Stimulated activated memory B cell treated with anti-CD40 and anti-IgM and Interleukin-4, amounts not matched to agents 10 μg/mL and 1 μg/mL and 100 μg/mL, for 72 hours (primary cell): ENCODE measurements around the gene TSNAX.
"Not testable (repeated sequence)": the region's sequence is repeated elsewhere in the genome, so short reads cannot be mapped to it uniquely, and the experiment has no call there.

Experiments used
- ATAC-seq: fragments of 150-1000 bp; cut with Tn5 transposase; 2 replicates; pipeline ENCODE4 v1.10.0; 2021
- H3K27ac Mint-ChIP-seq: one replicate; pipeline ENCODE4 v1.8.0; 2022; ENCODE audit warnings: mild to moderate bottlenecking, mixed read lengths
- H3K27me3 Mint-ChIP-seq: one replicate; pipeline ENCODE4 v1.8.0; 2022; ENCODE audit warnings: mixed read lengths
- H3K36me3 Mint-ChIP-seq: one replicate; pipeline ENCODE4 v1.8.0; 2022; ENCODE audit warnings: mixed read lengths
- H3K4me1 Mint-ChIP-seq: one replicate; pipeline ENCODE4 v1.8.0; 2022; ENCODE audit warnings: mixed read lengths
- H3K4me3 Mint-ChIP-seq: one replicate; pipeline ENCODE4 v1.8.0; 2022; ENCODE audit warnings: mild to moderate bottlenecking, moderate library complexity, mixed read lengths
- H3K9me3 Mint-ChIP-seq: one replicate; pipeline ENCODE4 v1.8.0; 2022; ENCODE audit warnings: mixed read lengths

TSNAX gene

DNA sequence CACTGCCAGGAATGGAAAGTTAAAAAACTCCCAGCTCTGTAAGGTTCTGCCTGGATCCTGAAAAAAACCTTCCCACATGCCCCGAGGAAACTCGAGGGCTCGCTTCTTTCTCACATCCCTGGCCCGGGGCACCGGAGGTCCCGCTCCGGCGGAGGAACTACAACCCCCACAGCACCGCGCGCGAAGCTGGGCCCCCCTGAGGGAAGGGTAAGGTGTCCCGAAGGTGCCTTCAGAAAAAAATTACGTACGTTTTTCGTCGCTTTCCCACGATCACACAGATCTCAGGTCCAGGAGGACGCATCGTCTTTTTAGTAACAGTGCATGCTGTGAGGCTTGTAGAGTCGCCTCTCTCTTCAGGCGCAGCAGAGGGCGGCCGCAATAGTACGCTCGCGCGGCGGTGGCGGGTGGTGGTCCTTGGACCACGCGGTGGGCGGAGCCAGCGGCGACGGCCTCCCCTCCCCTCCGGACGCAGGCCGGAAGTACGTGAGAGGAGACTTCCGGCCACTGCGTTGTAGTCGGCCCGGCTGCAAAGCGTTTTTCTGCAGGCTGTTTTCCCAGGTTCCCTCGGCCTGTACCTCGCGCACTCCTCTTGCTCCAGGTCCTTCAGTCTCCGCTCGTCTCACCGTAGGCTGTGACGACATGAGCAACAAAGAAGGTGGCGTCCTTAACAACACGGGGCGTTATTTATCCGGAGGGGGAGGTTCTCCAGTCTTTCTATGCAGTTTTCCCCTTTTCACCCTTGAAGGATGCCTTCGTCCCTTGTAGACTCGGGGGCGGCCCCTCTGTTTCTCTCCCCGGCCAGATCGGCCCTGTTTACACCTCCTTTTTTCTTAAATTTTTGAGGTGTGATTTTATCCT, at the start of gene TSNAX:
Gene TSNAX (plus strand): TSS at position 498 of the 858 bp plus-strand sequence. CDS start 142 bp downstream, at position 640.
- Mint-ChIP-seq H3K4me3 (peak within 1 kb of the TSS; percentile 94), H3K4me1 (peaks cover 39% of the 10 kb centered on the region), H3K36me3 (peaks cover 15% of the 10 kb centered on the region), H3K27me3 (no peaks in the 10 kb centered on the region), H3K27ac (peak within 1 kb of the TSS; percentile 99), H3K9me3 (no peaks in the 10 kb centered on the region)
- peak; percentile 99 for ATAC-seq

DNA sequence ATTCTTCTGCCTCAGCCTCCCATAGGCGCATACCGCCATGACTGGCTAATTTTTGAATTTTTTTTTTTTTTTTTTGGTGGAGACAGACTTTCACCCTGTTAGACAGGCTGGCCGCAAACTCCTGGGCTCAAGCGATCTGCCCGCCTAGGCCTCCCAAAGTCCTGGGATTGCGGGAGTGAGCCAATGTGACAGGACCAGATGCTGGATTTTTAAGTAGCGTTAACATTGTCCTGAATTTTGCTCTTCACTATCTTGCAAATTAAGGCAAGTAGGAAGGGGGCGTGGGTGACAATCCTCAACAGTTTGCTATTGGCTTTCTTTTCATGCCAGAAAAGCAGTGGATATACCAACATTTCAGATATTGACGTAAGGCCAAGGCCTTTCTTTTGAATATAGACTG, 49.7 kb upstream of the TSNAX start:
- ATAC-seq: no peak
- Mint-ChIP-seq H3K4me3 (no peak overlapping the region), H3K36me3 (no peaks in the 10 kb centered on the region), H3K4me1 (no peaks in the 10 kb centered on the region), H3K27ac (no peak overlapping the region), H3K9me3 (no peaks in the 10 kb centered on the region), H3K27me3 (no peaks in the 10 kb centered on the region)

GRCh38 chr1:231480008-231480407, 48.5 kb upstream of the TSNAX start:
- no peaks in the 10 kb centered on the region for H3K4me1 Mint-ChIP-seq
- no peak overlapping the region for H3K27ac Mint-ChIP-seq
- H3K9me3 Mint-ChIP-seq: no peaks in the 10 kb centered on the region
- H3K27me3 Mint-ChIP-seq: no peaks in the 10 kb centered on the region
- no peak overlapping the region for H3K4me3 Mint-ChIP-seq
- H3K36me3 Mint-ChIP-seq: no peaks in the 10 kb centered on the region
- no peak for ATAC-seq

DNA sequence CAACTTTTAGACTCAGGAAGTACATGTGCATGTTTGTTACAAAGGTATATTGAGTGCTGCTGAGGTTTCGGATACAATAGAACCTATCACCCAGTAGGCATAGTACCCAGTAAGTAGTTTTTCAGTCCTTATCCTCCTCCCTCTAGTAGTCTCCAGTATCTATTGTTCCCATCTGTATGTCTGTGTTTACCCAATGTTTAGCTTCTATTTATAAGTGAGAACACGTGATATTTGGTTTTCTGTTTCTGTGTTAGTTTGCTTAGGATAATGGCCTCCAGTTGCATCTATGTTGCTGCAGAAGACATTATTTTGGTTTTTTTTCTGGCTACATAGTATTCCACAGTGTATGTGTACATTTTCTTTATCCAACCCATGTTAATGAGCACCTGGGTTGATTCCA, 47.2 kb upstream of the TSNAX start:
- no peaks in the 10 kb centered on the region for H3K9me3 Mint-ChIP-seq
- no peak overlapping the region for H3K27ac Mint-ChIP-seq
- H3K36me3 Mint-ChIP-seq: no peaks in the 10 kb centered on the region
- no peak overlapping the region for H3K4me3 Mint-ChIP-seq
- no peaks in the 10 kb centered on the region for H3K4me1 Mint-ChIP-seq
- H3K27me3 Mint-ChIP-seq: no peaks in the 10 kb centered on the region
- no peak for ATAC-seq

DNA sequence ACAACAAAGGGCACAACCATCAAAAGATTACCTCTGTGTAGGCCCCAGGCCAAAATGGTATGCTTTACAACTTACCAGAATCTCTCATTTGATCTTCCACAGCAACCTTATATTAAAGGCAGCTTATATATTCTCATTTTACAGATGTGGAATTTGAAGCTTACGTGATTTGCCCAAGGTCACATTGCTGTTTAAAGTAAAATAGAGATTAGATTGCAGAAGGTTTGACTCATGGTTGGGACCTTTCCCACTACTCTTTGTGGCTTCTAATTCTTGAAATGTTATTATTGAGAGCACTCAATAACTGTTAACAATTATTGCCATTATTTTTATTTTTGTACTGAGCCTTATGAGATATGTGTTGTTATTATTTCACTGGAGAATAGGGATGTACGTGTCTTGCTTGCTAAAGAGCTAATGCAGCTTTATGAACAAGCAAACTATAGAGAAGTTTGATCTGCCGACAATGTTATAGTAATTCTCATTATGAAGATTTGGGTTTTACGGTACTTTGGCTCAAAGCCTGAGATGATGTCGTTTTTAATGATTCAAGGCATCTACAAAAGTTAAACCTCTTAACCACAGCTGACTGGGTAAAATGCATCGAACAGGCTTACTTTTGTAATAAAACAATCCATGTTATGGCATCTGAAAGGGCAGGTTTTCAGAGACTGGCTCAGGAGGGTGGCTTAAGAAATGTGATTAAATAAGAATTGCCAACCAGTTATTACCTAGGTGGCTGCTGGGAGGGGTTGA, 43.3 kb upstream of the TSNAX start:
- Mint-ChIP-seq H3K36me3 (no peaks in the 10 kb centered on the region), H3K9me3 (no peaks in the 10 kb centered on the region), H3K27ac (no peak overlapping the region), H3K4me3 (no peak overlapping the region), H3K4me1 (no peaks in the 10 kb centered on the region), H3K27me3 (no peaks in the 10 kb centered on the region)
- ATAC-seq: no peak

GRCh38 chr1:231487019-231487418, 41.5 kb upstream of the TSNAX start:
- no peak for ATAC-seq
- Mint-ChIP-seq H3K27me3 (no peaks in the 10 kb centered on the region), H3K4me3 (no peak overlapping the region), H3K36me3 (no peaks in the 10 kb centered on the region), H3K4me1 (no peaks in the 10 kb centered on the region), H3K27ac (no peak overlapping the region), H3K9me3 (no peaks in the 10 kb centered on the region)

- H3K4me3 Mint-ChIP-seq: no peak overlapping the region
- H3K27ac Mint-ChIP-seq: no peak overlapping the region
- no peaks in the 10 kb centered on the region for H3K4me1 Mint-ChIP-seq
- ATAC-seq: no peak
- no peaks in the 10 kb centered on the region for H3K36me3 Mint-ChIP-seq
- no peaks in the 10 kb centered on the region for H3K9me3 Mint-ChIP-seq
- no peaks in the 10 kb centered on the region for H3K27me3 Mint-ChIP-seq
These were observed 40.6 kb upstream of the TSNAX start for GRCh38 chr1:231487910-231488309.

DNA sequence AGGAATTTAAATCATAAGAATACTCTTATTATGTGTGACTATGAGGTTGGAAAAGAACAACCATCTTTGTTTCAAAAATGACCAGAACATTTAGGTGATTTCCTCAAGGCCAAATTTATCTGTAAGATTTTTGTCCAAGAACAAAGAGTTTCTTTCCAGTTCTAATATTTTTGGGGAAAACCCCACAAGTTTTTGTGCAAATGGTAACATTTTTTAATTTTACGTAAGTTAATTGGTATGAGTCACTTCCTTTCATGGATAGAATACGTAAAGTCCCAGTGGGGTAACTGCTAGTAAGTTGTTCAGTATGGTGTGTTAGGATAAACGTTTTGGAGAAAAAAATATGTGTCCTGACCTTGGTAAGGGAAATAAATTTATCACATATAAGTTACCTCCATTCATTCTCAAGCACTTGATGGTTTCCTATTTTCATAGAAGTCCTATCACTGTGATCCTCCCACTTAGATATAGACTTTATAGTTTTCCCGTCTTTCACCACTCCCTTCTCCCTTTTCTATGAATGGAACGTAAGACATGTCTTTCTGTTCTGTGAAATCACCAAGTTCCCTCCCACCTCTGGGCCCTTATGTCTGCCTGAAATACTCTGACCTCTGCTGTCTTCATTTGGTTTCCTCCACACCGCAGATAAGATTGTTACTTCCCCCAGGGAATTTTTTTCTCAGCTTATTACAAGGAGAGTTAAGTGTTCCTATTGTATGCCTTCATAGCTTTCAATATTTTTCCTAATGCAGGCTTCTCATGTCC, 34.9 kb upstream of the TSNAX start:
- H3K27me3 Mint-ChIP-seq: no peaks in the 10 kb centered on the region
- H3K4me3 Mint-ChIP-seq: no peak overlapping the region
- no peaks in the 10 kb centered on the region for H3K36me3 Mint-ChIP-seq
- H3K4me1 Mint-ChIP-seq: no peaks in the 10 kb centered on the region
- ATAC-seq: no peak
- no peak overlapping the region for H3K27ac Mint-ChIP-seq
- peaks cover 13% of the 10 kb centered on the region for H3K9me3 Mint-ChIP-seq

GRCh38 chr1:231494439-231495110, 33.9 kb upstream of the TSNAX start:
- no peak for ATAC-seq
- H3K27me3 Mint-ChIP-seq: no peaks in the 10 kb centered on the region
- H3K27ac Mint-ChIP-seq: no peak overlapping the region
- H3K4me3 Mint-ChIP-seq: no peak overlapping the region
- H3K4me1 Mint-ChIP-seq: no peaks in the 10 kb centered on the region
- H3K36me3 Mint-ChIP-seq: no peaks in the 10 kb centered on the region
- H3K9me3 Mint-ChIP-seq: peaks cover 14% of the 10 kb centered on the region

DNA sequence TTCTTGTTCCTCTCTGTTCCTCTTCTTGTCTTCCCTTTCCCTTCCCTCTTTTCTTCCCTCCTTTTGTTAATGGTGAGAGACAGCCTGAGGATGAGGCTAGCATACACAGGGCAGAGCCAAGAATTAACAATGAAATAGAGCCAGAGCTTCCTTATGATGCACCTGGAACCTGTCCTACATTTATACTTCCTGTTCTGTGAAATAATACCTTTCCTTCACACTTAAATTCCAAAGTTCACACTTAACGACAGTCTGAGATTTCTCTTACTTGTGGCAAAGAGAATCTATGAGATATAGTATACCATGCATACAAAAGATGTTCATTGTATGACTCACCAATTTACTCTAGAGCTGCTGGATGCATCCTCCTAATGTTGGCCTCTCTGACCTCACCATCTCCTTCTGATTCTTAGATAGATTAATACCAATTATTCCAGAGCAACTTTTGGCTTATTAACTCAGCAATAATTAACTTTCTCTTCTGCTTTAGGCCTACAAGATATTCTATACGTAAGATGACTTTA, 30.8 kb upstream of the TSNAX start:
- no peak for ATAC-seq
- Mint-ChIP-seq H3K4me3 (no peak overlapping the region), H3K9me3 (peaks cover 22% of the 10 kb centered on the region), H3K4me1 (no peaks in the 10 kb centered on the region), H3K27ac (no peak overlapping the region), H3K27me3 (no peaks in the 10 kb centered on the region), H3K36me3 (no peaks in the 10 kb centered on the region)

DNA sequence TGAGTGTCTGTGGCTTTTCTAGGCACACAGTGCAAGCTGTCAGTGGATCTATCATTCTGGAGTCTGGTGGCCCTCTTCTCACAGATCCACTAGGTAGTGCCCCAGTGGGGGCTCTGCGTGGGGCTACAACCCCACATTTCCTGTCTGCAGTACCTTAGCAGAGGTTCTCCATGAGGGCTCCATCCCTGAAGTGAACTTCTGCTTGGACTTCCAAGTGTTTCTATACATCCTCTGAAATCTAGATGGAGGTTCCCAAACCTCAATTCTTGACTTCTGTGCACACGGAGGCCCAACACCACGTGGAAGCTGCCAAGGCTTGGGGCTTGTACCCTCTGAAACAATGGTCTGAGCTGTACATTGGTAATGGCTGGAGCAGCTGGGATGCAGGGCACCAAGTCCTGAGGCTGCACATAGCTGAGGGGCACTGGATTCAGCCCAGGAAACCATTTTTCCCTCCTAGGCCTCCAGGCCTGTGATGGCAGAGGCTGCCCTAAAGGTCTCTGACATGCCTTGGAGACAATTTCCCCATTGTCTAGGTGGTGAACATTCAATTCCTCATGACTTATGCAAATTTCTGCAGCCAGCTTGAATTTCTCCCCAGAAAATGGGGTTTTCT, 29.2 kb upstream of the TSNAX start:
- Mint-ChIP-seq H3K27ac (no peak overlapping the region), H3K4me3 (no peak overlapping the region), H3K36me3 (no peaks in the 10 kb centered on the region), H3K27me3 (peaks cover 2% of the 10 kb centered on the region), H3K4me1 (no peaks in the 10 kb centered on the region), H3K9me3 (peaks cover 22% of the 10 kb centered on the region)
- ATAC-seq: no peak

GRCh38 chr1:231500666-231501065, 27.8 kb upstream of the TSNAX start:
- Mint-ChIP-seq H3K9me3 (peaks cover 22% of the 10 kb centered on the region), H3K36me3 (no peaks in the 10 kb centered on the region), H3K4me3 (no peak overlapping the region), H3K27ac (no peak overlapping the region), H3K27me3 (peaks cover 16% of the 10 kb centered on the region), H3K4me1 (no peaks in the 10 kb centered on the region)
- ATAC-seq: no peak

- ATAC-seq, H3K27ac Mint-ChIP-seq, H3K4me3 Mint-ChIP-seq, H3K4me1 Mint-ChIP-seq, H3K36me3 Mint-ChIP-seq: not testable (repeated sequence)
- Mint-ChIP-seq H3K9me3 (peaks cover 12% of the 10 kb centered on the region), H3K27me3 (peaks cover 24% of the 10 kb centered on the region)
These were observed 25.3 kb upstream of the TSNAX start for GRCh38 chr1:231503168-231503567.
